Prostate gland (tissue), 2 donors: ENCODE results near the gene PLAAT1. TPM values are rescaled to one million over a fixed set of nuclear protein-coding genes. Genes with fewer than 3 reads are reported as not detected.
A peak's percentile ranks its signal among the peaks of the same experiment; 100 is the strongest.

Experiments
- DNase-seq: peaks from one replicate; pipeline ENCODE4 v3.0.0-alpha.2; 2019; ENCODE audit warnings: low spot score
- H3K27ac ChIP-seq, 2 donors: fragments of 200-600 bp; sonication (generic); 2 replicates each; pipeline ENCODE4 v1.5.1; 2017 to 2019
- H3K27me3 ChIP-seq: fragments of 200-600 bp; sonication (generic); replicated peaks from 2 replicates; pipeline ENCODE4 v1.5.1; 2019; ENCODE audit not compliant: insufficient read depth
- H3K36me3 ChIP-seq, 2 donors: fragments of 200-600 bp; sonication (generic); 1 replicate in 1 of 2; 2 replicates in 1 of 2; pipeline versions ENCODE4 v1.5.1 to v1.8.1; 2017 to 2019
- H3K4me1 ChIP-seq: fragments of 200-600 bp; sonication (generic); replicated peaks from 2 replicates; pipeline ENCODE4 v1.5.1; 2019
- H3K4me3 ChIP-seq, 2 donors: fragments of 200-600 bp; sonication (generic); 2 replicates each; pipeline ENCODE4 v1.5.1; 2017 to 2019
- H3K9me3 ChIP-seq: fragments of 200-600 bp; sonication (generic); 2 replicates; pipeline ENCODE4 v1.5.1; 2017
- POLR2A ChIP-seq: fragments of 450-650 bp; IDR thresholded peaks from one replicate; pipeline ENCODE4 v1.6.1; 2016; ENCODE audit warnings: antibody characterized with exemption, mild to moderate bottlenecking
- POLR2AphosphoS5 ChIP-seq: sonication (generic); formaldehyde crosslinking; IDR thresholded peaks from one replicate; pipeline ENCODE4 v1.6.1; 2017; ENCODE audit warnings: antibody characterized with exemption
- WGBS: methylation state at CpG from one replicate; pipeline ENCODE4 v1.1.5; 2018; 5-methylcytosine and 5-hydroxymethylcytosine counted together
- intact Hi-C: fragments of 100-400 bp; cut with DNase I; formaldehyde crosslinking; loops from one replicate; pipeline ENCODE4 v1.14.2; 2022
- total RNA-seq, 2 donors: library from RNA; depleted of rRNA; stranded (reverse); fragments of >200 nt; gene quantifications; one replicate each; pipeline ENCODE4 v1.1.0, GENCODE V29; 2016
- TF ChIP-seq, protein P1 (sequence below), 4 experiments: fragments of 200-600 bp in 2 of 4; fragments of 450-650 bp in 2 of 4; sonication (generic) in 2 of 4; IDR thresholded peaks; 1 replicate in 3 of 4; 2 replicates in 1 of 4; pipeline ENCODE4 v1.5.1; 2016 to 2019; ENCODE audit warnings: antibody characterized with exemption in 4 of 4, mild to moderate bottlenecking in 2 of 4, moderate library complexity in 2 of 4

PLAAT1 gene
- total RNA-seq: 10 to 100 TPM in 1 of 2 donors, not detected in 1; 12.5 TPM

DNA sequence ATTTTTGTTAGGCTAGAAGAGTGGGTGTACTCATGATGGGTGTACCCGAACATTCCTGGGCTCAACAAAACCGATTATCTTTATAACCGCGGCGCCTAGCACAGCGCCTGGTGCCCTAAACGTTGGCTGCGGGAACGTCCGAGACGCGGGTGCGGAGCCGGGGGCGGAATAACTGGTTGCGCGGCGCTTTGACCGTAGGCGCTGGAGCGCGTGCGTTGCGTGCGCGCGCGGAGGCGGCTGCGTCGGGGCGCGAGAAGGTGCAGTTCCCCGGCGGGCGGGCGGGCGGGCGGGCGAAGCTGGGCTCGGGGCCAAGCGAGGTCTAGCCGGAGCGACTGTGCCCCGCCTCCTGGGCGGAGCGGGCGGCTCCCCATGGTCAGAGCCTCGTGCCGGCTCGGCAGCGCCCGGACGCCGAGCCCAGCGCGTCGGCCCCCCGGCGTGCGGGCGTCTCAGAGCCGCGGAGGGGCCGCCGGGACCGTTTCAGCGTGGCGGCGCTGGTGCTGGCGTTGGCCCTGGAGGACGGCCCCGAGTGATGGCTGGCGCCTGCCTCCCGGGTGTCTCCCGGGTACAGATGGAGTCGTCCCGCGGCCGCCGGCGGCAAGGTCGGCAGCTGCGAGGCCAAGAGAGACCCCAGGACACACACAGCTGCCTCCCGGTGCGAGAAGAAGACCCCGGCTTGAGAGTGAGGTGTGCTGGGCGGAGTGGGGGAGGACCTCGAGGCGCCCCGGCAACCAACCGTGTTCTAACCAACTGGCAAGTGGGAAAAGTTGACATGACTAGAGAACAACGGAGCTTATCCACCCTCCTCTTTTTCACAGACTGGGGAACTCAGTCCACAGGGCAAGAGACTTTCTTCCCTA, at the start of gene PLAAT1:
PLAAT1 (plus strand) TSS at position 373 of the 857 bp plus-strand sequence. CDS start 14,429 bp downstream, outside the sequence.
- DNase-seq: no peak
- H3K4me1 ChIP-seq: no peaks in the 10 kb centered on the region
- intact Hi-C loops: no loop called here
- peak within 1 kb of the TSS; percentile 10 to 24 for H3K4me3 ChIP-seq
- TF ChIP-seq POLR2AphosphoS5 (no peak), POLR2A (no peak)
- TF ChIP-seq, protein P1, sequence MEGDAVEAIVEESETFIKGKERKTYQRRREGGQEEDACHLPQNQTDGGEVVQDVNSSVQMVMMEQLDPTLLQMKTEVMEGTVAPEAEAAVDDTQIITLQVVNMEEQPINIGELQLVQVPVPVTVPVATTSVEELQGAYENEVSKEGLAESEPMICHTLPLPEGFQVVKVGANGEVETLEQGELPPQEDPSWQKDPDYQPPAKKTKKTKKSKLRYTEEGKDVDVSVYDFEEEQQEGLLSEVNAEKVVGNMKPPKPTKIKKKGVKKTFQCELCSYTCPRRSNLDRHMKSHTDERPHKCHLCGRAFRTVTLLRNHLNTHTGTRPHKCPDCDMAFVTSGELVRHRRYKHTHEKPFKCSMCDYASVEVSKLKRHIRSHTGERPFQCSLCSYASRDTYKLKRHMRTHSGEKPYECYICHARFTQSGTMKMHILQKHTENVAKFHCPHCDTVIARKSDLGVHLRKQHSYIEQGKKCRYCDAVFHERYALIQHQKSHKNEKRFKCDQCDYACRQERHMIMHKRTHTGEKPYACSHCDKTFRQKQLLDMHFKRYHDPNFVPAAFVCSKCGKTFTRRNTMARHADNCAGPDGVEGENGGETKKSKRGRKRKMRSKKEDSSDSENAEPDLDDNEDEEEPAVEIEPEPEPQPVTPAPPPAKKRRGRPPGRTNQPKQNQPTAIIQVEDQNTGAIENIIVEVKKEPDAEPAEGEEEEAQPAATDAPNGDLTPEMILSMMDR (IDR thresholded peaks at IDR 0.05): no peak
- no peak within 1 kb of the TSS for H3K27ac ChIP-seq
- WGBS: 2% methylated on average over 69 of the region's 93 CpGs
- H3K27me3 ChIP-seq: no peaks in the 10 kb centered on the region
- H3K36me3 ChIP-seq: no peaks in the 10 kb centered on the region
- no peaks in the 10 kb centered on the region for H3K9me3 ChIP-seq

DNA sequence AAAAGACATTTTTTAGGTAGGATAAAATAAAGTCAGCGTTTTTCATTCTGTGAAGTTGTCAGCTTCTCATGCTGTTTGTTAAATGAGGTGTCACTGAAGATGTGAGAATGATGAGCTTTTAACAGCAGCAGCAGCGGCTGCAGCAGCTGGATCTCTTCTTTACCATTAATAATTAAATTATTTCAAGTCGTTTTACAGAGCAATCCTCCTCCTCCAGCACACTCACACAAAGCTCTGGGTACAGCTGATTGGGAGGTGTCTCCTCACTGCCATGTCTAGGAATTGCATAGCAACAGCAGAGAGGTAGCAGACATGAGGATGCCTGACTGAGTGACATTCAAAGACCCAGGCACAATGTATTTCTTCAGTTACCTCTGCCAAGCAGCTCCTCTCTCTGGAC, 46.7 kb upstream of the PLAAT1 start:
- peaks cover 2% of the 10 kb centered on the region for H3K27me3 ChIP-seq
- no peaks in the 10 kb centered on the region for H3K9me3 ChIP-seq
- intact Hi-C loops: no loop called here
- H3K4me1 ChIP-seq: no peaks in the 10 kb centered on the region
- no peak overlapping the region for H3K27ac ChIP-seq
- H3K36me3 ChIP-seq: no peaks in the 10 kb centered on the region
- 38% methylated on average over 3 of the region's 3 CpGs for WGBS
- no peak for DNase-seq
- H3K4me3 ChIP-seq: no peak overlapping the region
- no peak for TF ChIP-seq POLR2AphosphoS5
- TF ChIP-seq, protein P1 (IDR thresholded peaks at IDR 0.05): no peak

DNA sequence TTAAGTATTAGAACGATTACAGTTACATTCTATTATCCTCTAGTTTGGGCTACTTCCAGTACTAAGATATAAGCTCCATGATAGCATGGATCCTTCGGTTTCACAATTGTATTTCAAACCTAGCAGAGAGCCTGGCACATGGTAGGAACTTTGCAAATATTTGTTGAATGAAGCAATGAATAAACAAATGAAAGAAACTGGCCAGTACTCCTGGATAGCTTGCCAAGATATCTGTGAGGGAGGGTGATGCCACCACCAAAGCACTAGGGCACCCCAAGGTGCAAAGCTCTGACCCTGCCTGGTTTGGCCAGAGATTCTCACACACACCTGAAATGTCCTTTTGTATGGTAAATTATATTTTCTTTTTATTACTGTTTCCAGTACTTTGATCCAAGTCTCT, 44.3 kb upstream of the PLAAT1 start:
- no peak for DNase-seq
- no peak for TF ChIP-seq POLR2A
- no peak for TF ChIP-seq POLR2AphosphoS5
- TF ChIP-seq, protein P1 (IDR thresholded peaks at IDR 0.05): no peak
- H3K4me3 ChIP-seq: no peak overlapping the region
- intact Hi-C loops: no loop called here
- no peaks in the 10 kb centered on the region for H3K9me3 ChIP-seq
- no peaks in the 10 kb centered on the region for H3K36me3 ChIP-seq
- WGBS: 85% methylated on average over 2 of the region's 2 CpGs
- H3K4me1 ChIP-seq: no peaks in the 10 kb centered on the region
- H3K27me3 ChIP-seq: peaks cover 2% of the 10 kb centered on the region
- no peak overlapping the region for H3K27ac ChIP-seq

DNA sequence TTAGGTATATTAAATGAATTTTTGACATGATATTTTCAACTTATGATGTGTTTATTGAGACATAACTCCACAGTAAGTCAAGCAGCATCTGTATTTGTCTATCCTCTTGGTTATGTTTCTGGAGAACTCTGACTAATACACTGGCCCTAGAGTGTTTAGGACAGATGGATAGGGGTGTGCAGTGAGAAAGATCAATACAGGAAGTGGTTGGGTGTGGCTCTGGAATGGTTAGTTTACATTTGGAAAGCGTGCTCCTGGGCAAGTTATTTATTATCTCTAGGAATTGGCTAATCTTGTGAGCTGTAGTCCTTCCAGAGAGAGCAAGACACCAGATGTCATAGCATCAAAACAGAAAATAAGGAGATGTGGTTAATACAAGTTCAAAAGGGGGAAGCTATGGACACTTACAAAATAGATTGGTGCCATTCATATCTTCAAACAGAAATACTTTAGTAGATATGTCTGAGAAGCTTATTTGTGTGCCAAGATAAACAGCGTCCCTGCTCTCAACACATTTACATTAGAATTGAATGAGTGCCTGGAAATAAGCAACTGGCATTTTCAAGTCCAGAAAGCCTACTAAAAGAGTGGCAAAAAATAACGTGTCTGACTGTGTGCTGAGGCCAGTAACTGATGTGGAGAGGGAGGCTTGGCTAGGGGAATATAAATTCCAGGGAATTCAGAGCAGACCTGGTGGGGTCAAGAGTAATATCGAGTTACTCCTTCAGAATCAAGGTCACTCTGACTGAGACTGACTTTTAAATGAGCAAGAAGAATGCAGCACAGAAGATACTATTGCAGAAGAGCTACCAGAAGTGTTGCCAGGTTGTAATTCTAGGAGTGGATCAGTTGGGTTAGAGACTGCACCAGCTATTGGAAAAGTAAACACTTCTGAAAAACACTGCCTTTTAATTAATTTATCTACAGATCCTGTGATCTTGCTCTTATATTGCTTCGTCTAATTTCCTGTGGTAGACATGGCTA, 33.4 kb upstream of the PLAAT1 start:
- WGBS: 18% methylated on average over 5 of the region's 5 CpGs
- DNase-seq: no peak
- no peak overlapping the region for H3K4me3 ChIP-seq

More for the DNA sequence above, 33.4 kb upstream of the PLAAT1 start:
- TF ChIP-seq POLR2A (no peak), POLR2AphosphoS5 (no peak)
- TF ChIP-seq, protein P1 (IDR thresholded peaks at IDR 0.05): no peak
- Histone ChIP-seq H3K27me3 (no peaks in the 10 kb centered on the region), H3K9me3 (no peaks in the 10 kb centered on the region), H3K4me1 (no peaks in the 10 kb centered on the region), H3K27ac (no peak overlapping the region), H3K36me3 (no peaks in the 10 kb centered on the region)
- intact Hi-C loops: no loop called here
